GM12801 (cell line): ENCODE data around the gene NOP56.

Source experiments
- CTCF ChIP-seq: IDR thresholded peaks from one replicate; pipeline ENCODE4 v1.5.1; 2011; ENCODE audit warnings: control low read depth; ENCODE audit not compliant: insufficient read length; ENCODE audit errors: extremely low read depth

Gene NOP56

GRCh38 chr20:2671977-2672376 is 19.5 kb downstream of the NOP56 start:
- TF ChIP-seq CTCF = no peak

GRCh38 chr20:2672446-2672845 is 20.0 kb downstream of the NOP56 start:
- TF ChIP-seq CTCF = no peak

GRCh38 chr20:2673453-2673852 is 21.0 kb downstream of the NOP56 start:
- no peak for TF ChIP-seq CTCF

- TF ChIP-seq CTCF = no peak
Measured at GRCh38 chr20:2680046-2680445, 27.6 kb downstream of the NOP56 start.

- TF ChIP-seq CTCF = no peak
Measured at GRCh38 chr20:2687514-2687913, 35.1 kb downstream of the NOP56 start.

- no peak for TF ChIP-seq CTCF
Measured at GRCh38 chr20:2688041-2688591, 35.7 kb downstream of the NOP56 start.

- no peak for TF ChIP-seq CTCF
Measured at GRCh38 chr20:2690213-2690612, 37.8 kb downstream of the NOP56 start.
